Smooth muscle cell (in vitro differentiated cells): Measurements from ENCODE around the gene ATF5. TPM values are rescaled to one million over a fixed set of nuclear protein-coding genes. Genes with fewer than 3 reads are reported as not detected.
"Not testable (repeated sequence)": the region's sequence is repeated elsewhere in the genome, so short reads cannot be mapped to it uniquely, and the experiment has no call there.

ENCODE experiments used
- DNase-seq: peaks from one replicate; lab custom pipeline; 2025; ENCODE audit not compliant: unreplicated experiment; lab: John Stamatoyannopoulos, UW
- H2AFZ ChIP-seq: fragments of 200-600 bp; sonication (generic); 2 replicates; pipeline ENCODE4 v1.6.0; 2016; ENCODE audit warnings: antibody characterized with exemption, low read depth, mild to moderate bottlenecking
- H3F3A ChIP-seq: fragments of 200-600 bp; sonication (generic); 2 replicates; pipeline ENCODE4 v1.6.0; 2017; ENCODE audit warnings: antibody characterized with exemption, low read depth
- H3K27ac ChIP-seq: fragments of 200-600 bp; sonication (generic); 2 replicates; pipeline ENCODE4 v1.5.1; 2016; ENCODE audit warnings: low read depth, mild to moderate bottlenecking
- H3K27me3 ChIP-seq: fragments of 200-600 bp; sonication (generic); 2 replicates; pipeline ENCODE4 v1.6.1; 2016; ENCODE audit warnings: low read depth, mild to moderate bottlenecking
- H3K36me3 ChIP-seq: fragments of 200-600 bp; sonication (generic); 2 replicates; pipeline ENCODE4 v1.5.1; 2016; ENCODE audit warnings: low read depth
- H3K4me1 ChIP-seq: fragments of 200-600 bp; sonication (generic); 2 replicates; pipeline ENCODE4 v1.5.1; 2016; ENCODE audit warnings: low read depth
- H3K4me2 ChIP-seq: fragments of 200-600 bp; sonication (generic); 2 replicates; pipeline ENCODE4 v1.6.0; 2016; ENCODE audit warnings: mild to moderate bottlenecking
- H3K4me3 ChIP-seq: fragments of 200-600 bp; sonication (generic); 2 replicates; pipeline ENCODE4 v1.5.1; 2016; ENCODE audit warnings: mild to moderate bottlenecking
- H3K79me2 ChIP-seq: fragments of 200-600 bp; sonication (generic); 2 replicates; pipeline ENCODE4 v1.6.0; 2016; ENCODE audit warnings: low read depth, mild to moderate bottlenecking
- H3K9ac ChIP-seq: fragments of 200-600 bp; sonication (generic); 2 replicates; pipeline ENCODE4 v1.6.0; 2016; ENCODE audit warnings: low read depth
- H3K9me3 ChIP-seq: fragments of 200-600 bp; sonication (generic); replicated peaks from 2 replicates; pipeline ENCODE4 v1.5.1; 2016; ENCODE audit warnings: low read depth
- H4K20me1 ChIP-seq: fragments of 200-600 bp; sonication (generic); 2 replicates; pipeline ENCODE4 v1.6.0; 2016; ENCODE audit warnings: low read depth
- CTCF ChIP-seq: fragments of 200-600 bp; sonication (generic); IDR thresholded peaks from 2 replicates; pipeline ENCODE4 v1.5.1; 2017; ENCODE audit warnings: borderline replicate concordance, mild to moderate bottlenecking, antibody characterized with exemption; ENCODE audit not compliant: insufficient read depth, poor library complexity, severe bottlenecking
- WGBS: methylation state at CpG from one replicate; pipeline ENCODE4 v1.1.7; 2016; ENCODE audit warnings: low lambda C conversion rate; 5-methylcytosine and 5-hydroxymethylcytosine counted together
- polyA plus RNA-seq: library from polyadenylated mRNA; unstranded; fragments of >200 nt; fragmentation: Nextera tagmentation; extraction: Ambion mirVana; gene quantifications from 2 replicates; pipeline ENCODE4 v1.2.1, GENCODE V29; 2016
- total RNA-seq: library from RNA; depleted of rRNA; stranded (reverse); fragments of >200 nt; gene quantifications from 2 replicates; pipeline ENCODE4 v1.2.3, GENCODE V29; 2014

ATF5 gene
- total and polyA plus RNA-seq, 2 experiments from 2014 or later: 5.0 to 10.1 TPM

- H3K4me2 ChIP-seq: no peak overlapping the region
- TF ChIP-seq CTCF: no peak
- no peak overlapping the region for H3K9ac ChIP-seq
- no peaks in the 10 kb centered on the region for H3K27me3 ChIP-seq
- DNase-seq: no peak
- H3K9me3 ChIP-seq: no peaks in the 10 kb centered on the region
- no peak overlapping the region for H2AFZ ChIP-seq
- 75% methylated on average over 7 of the region's 7 CpGs for WGBS
- no peak overlapping the region for H3K4me3 ChIP-seq
- H3K79me2 ChIP-seq: no peaks in the 10 kb centered on the region
- no peak overlapping the region for H3K27ac ChIP-seq
- no peaks in the 10 kb centered on the region for H3K4me1 ChIP-seq
- H4K20me1 ChIP-seq: no peaks in the 10 kb centered on the region
- no peaks in the 10 kb centered on the region for H3F3A ChIP-seq
- H3K36me3 ChIP-seq: no peaks in the 10 kb centered on the region
These were observed 10.9 kb downstream of the ATF5 start for GRCh38 chr19:49939721-49940481.

GRCh38 chr19:49940482-49940791 lies 11.4 kb downstream of the ATF5 start:
- Histone ChIP-seq H3K36me3 (no peaks in the 10 kb centered on the region), H3K9me3 (no peaks in the 10 kb centered on the region), H3F3A (no peaks in the 10 kb centered on the region), H3K27ac (no peak overlapping the region), H3K9ac (no peak overlapping the region), H3K27me3 (no peaks in the 10 kb centered on the region), H3K4me1 (no peaks in the 10 kb centered on the region), H3K4me3 (no peak overlapping the region), H3K79me2 (no peaks in the 10 kb centered on the region), H4K20me1 (no peaks in the 10 kb centered on the region), H3K4me2 (no peak overlapping the region), H2AFZ (no peak overlapping the region)
- DNase-seq: no peak
- TF ChIP-seq CTCF: no peak
- WGBS: 94% methylated on average over 5 of the region's 5 CpGs

GRCh38 chr19:49944567-49944966 lies 15.6 kb downstream of the ATF5 start:
- not testable (repeated sequence) for H3F3A ChIP-seq, H3K4me1 ChIP-seq, H3K9ac ChIP-seq, H4K20me1 ChIP-seq, H3K36me3 ChIP-seq, H3K27me3 ChIP-seq, H3K79me2 ChIP-seq, H3K4me3 ChIP-seq, H3K27ac ChIP-seq, H3K4me2 ChIP-seq, H3K9me3 ChIP-seq, H2AFZ ChIP-seq, DNase-seq
- 90% methylated on average over 5 of the region's 5 CpGs for WGBS

GRCh38 chr19:49946415-49946814 lies 17.4 kb downstream of the ATF5 start:
- no peaks in the 10 kb centered on the region for H3F3A ChIP-seq
- 89% methylated on average over 8 of the region's 8 CpGs for WGBS
- no peak for DNase-seq

More at GRCh38 chr19:49946415-49946814, 17.4 kb downstream of the ATF5 start:
- Histone ChIP-seq H3K4me1 (no peaks in the 10 kb centered on the region), H3K79me2 (no peaks in the 10 kb centered on the region), H2AFZ (no peak overlapping the region), H3K27me3 (no peaks in the 10 kb centered on the region), H3K9me3 (no peaks in the 10 kb centered on the region), H3K9ac (no peak overlapping the region), H3K4me2 (no peak overlapping the region), H4K20me1 (no peaks in the 10 kb centered on the region), H3K4me3 (no peak overlapping the region), H3K36me3 (no peaks in the 10 kb centered on the region), H3K27ac (no peak overlapping the region)
- no peak for TF ChIP-seq CTCF
